H9 (cell line): ENCODE results near the gene PIH1D2. TPM values are rescaled to one million over a fixed set of nuclear protein-coding genes. Genes with fewer than 3 reads are reported as not detected.

Experiments
- DNase-seq: peaks from one replicate; pipeline ENCODE4 v3.0.0-alpha.2; 2017
- H2AFZ ChIP-seq: one replicate; pipeline ENCODE4 v1.6.1; 2013; ENCODE audit warnings: mild to moderate bottlenecking, low read length, control low read depth, moderate library complexity
- H2AK5ac ChIP-seq: 2 replicates; pipeline ENCODE4 v1.6.1; 2013; ENCODE audit warnings: low read length, control low read depth, mixed read lengths; ENCODE audit not compliant: insufficient read length
- H2BK120ac ChIP-seq: one replicate; pipeline ENCODE4 v1.6.1; 2013; ENCODE audit warnings: low read depth, mild to moderate bottlenecking, low read length, control low read depth, inconsistent platforms; ENCODE audit not compliant: poor library complexity, severe bottlenecking
- H2BK12ac ChIP-seq: 2 replicates; pipeline ENCODE4 v1.6.1; 2013; ENCODE audit warnings: low read length, control low read depth, mixed read lengths, low read depth; ENCODE audit not compliant: insufficient read length
- H2BK15ac ChIP-seq: 2 replicates; pipeline ENCODE4 v1.6.1; 2013; ENCODE audit warnings: low read depth, low read length, control low read depth
- H2BK20ac ChIP-seq: one replicate; pipeline ENCODE4 v1.6.1; 2013; ENCODE audit warnings: low read depth, mild to moderate bottlenecking, low read length, control low read depth, inconsistent platforms; ENCODE audit not compliant: poor library complexity, severe bottlenecking
- H2BK5ac ChIP-seq: 2 replicates; pipeline ENCODE4 v1.6.1; 2013; ENCODE audit warnings: low read length, control low read depth, mixed read lengths; ENCODE audit not compliant: insufficient read length
- H3K14ac ChIP-seq: 2 replicates; pipeline ENCODE4 v1.6.1; 2013; ENCODE audit warnings: low read length, control low read depth; ENCODE audit not compliant: insufficient read depth
- H3K18ac ChIP-seq: 2 replicates; pipeline ENCODE4 v1.6.1; 2013; ENCODE audit warnings: low read depth, mild to moderate bottlenecking, mixed read lengths, low read length, control low read depth; ENCODE audit not compliant: insufficient read length
- H3K23ac ChIP-seq: 2 replicates; pipeline ENCODE4 v1.6.1; 2013; ENCODE audit warnings: low read length, control low read depth, mixed read lengths, low read depth; ENCODE audit not compliant: insufficient read length
- H3K23me2 ChIP-seq: 2 replicates; pipeline ENCODE4 v1.6.1; 2013; ENCODE audit warnings: low read depth, mild to moderate bottlenecking, mixed read lengths, low read length, control low read depth; ENCODE audit not compliant: insufficient read length, poor library complexity, severe bottlenecking
- H3K27ac ChIP-seq: 2 replicates; pipeline ENCODE4 v1.5.1; 2013; ENCODE audit warnings: low read length, control low read depth, mixed read lengths, low read depth; ENCODE audit not compliant: insufficient read length
- H3K27me3 ChIP-seq: 2 replicates; pipeline ENCODE4 v1.6.1; 2013; ENCODE audit warnings: low read length, control low read depth, inconsistent platforms; ENCODE audit not compliant: insufficient read depth
- H3K4ac ChIP-seq: 2 replicates; pipeline ENCODE4 v1.6.1; 2013; ENCODE audit warnings: low read depth, mild to moderate bottlenecking, control low read depth, inconsistent platforms, low read length, moderate library complexity
- H3K4me1 ChIP-seq: 2 replicates; pipeline ENCODE4 v1.6.1; 2013; ENCODE audit warnings: low read length, control low read depth, inconsistent platforms; ENCODE audit not compliant: insufficient read depth
- H3K4me2 ChIP-seq: 2 replicates; pipeline ENCODE4 v1.6.1; 2013; ENCODE audit warnings: low read length, control low read depth, mixed read lengths; ENCODE audit not compliant: insufficient read length, insufficient read depth
- H3K56ac ChIP-seq: 2 replicates; pipeline ENCODE4 v1.6.1; 2013; ENCODE audit warnings: low read depth, mild to moderate bottlenecking, mixed read lengths, low read length, control low read depth; ENCODE audit not compliant: insufficient read length
- H3K79me1 ChIP-seq: 2 replicates; pipeline ENCODE4 v1.6.1; 2013; ENCODE audit warnings: low read depth, mild to moderate bottlenecking, moderate library complexity, low read length, control low read depth, inconsistent platforms; ENCODE audit not compliant: insufficient read depth, poor library complexity, severe bottlenecking
- H3K79me2 ChIP-seq: 2 replicates; pipeline ENCODE4 v1.6.1; 2013; ENCODE audit warnings: low read length, control low read depth, inconsistent platforms; ENCODE audit not compliant: insufficient read depth
- H3K9ac ChIP-seq: 2 replicates; pipeline ENCODE4 v1.6.1; 2013; ENCODE audit warnings: low read length, control low read depth, mixed read lengths; ENCODE audit not compliant: insufficient read length; ENCODE audit errors: extremely low read depth
- H3K9me3 ChIP-seq: one replicate; pipeline ENCODE4 v1.6.1; 2013; ENCODE audit warnings: low read depth, low read length, inconsistent platforms; ENCODE audit not compliant: control insufficient read depth
- H3T11ph ChIP-seq: one replicate; pipeline ENCODE4 v1.6.1; 2013; ENCODE audit warnings: mild to moderate bottlenecking, low read length, control low read depth, inconsistent platforms
- H4K20me1 ChIP-seq: one replicate; pipeline ENCODE4 v1.6.1; 2013; ENCODE audit not compliant: control insufficient read depth, insufficient read length, insufficient read depth
- H4K5ac ChIP-seq: 2 replicates; pipeline ENCODE4 v1.6.1; 2013; ENCODE audit warnings: low read depth, mild to moderate bottlenecking, mixed read lengths, low read length, control low read depth; ENCODE audit not compliant: insufficient read length
- H4K8ac ChIP-seq: replicated peaks from 2 replicates; pipeline ENCODE4 v1.6.1; 2013; ENCODE audit warnings: low read length, control low read depth, mixed read lengths, low read depth; ENCODE audit not compliant: insufficient read length
- H4K91ac ChIP-seq: 2 replicates; pipeline ENCODE4 v1.6.1; 2013; ENCODE audit warnings: low read depth, mild to moderate bottlenecking, moderate library complexity, mixed read lengths, low read length, control low read depth; ENCODE audit not compliant: insufficient read length
- H3K27ac Mint-ChIP-seq, 3 experiments: 2 replicates in 2 of 3; 3 replicates in 1 of 3; pipeline ENCODE4 v1.8.0; 2020 to 2021; ENCODE audit warnings: mixed read lengths in 3 of 3, mild to moderate bottlenecking in 1 of 3, moderate library complexity in 1 of 3
- H3K27me3 Mint-ChIP-seq: 2 replicates; pipeline ENCODE4 v1.8.0; 2021; ENCODE audit warnings: low read depth, mild to moderate bottlenecking, moderate library complexity, mixed read lengths
- H3K36me3 Mint-ChIP-seq, 3 experiments: 2 replicates in 2 of 3; 3 replicates in 1 of 3; pipeline ENCODE4 v1.8.0; 2020 to 2021; ENCODE audit warnings: low read depth in 3 of 3, mixed read lengths in 3 of 3; ENCODE audit not compliant: insufficient read depth in 1 of 3
- H3K4me1 Mint-ChIP-seq, 2 experiments: 2 replicates each; pipeline ENCODE4 v1.8.0; 2020; ENCODE audit warnings: mixed read lengths in 2 of 2
- H3K4me3 Mint-ChIP-seq, 2 experiments: 2 replicates in 1 of 2; 3 replicates in 1 of 2; pipeline ENCODE4 v1.8.0; 2020 to 2021; ENCODE audit warnings: mild to moderate bottlenecking in 2 of 2, mixed read lengths in 2 of 2, moderate library complexity in 1 of 2
- H3K9me3 Mint-ChIP-seq, 2 experiments: 2 replicates in 1 of 2; 3 replicates in 1 of 2; pipeline ENCODE4 v1.8.0; 2020; ENCODE audit warnings: mild to moderate bottlenecking in 2 of 2, mixed read lengths in 2 of 2, moderate library complexity in 1 of 2
- CTCF ChIP-seq: fragments of 200-600 bp; sonication (generic); conservative IDR thresholded peaks from 3 replicates; pipeline ENCODE4 v1.8.0; 2021; ENCODE audit warnings: antibody characterized with exemption, mild to moderate bottlenecking
- WGBS: extraction: QIAGEN DNeasy Blood & Tissue Kit; methylation state at CpG from one replicate; pipeline ENCODE4 v1.1.7; 2013; ENCODE audit warnings: missing lambda C conversion rate, low lambda C conversion rate, mixed read lengths; ENCODE audit not compliant: insufficient read length; ENCODE audit errors: extremely low coverage; 5-methylcytosine and 5-hydroxymethylcytosine counted together
- total RNA-seq: library from RNA; stranded (reverse); gene quantifications from 2 replicates; pipeline ENCODE4 v1.2.1, GENCODE V29; 2021

Gene PIH1D2
- total RNA-seq, 1 experiment from 2014 or later = 1.1 TPM

- Histone ChIP-seq H3T11ph (no peak overlapping the region), H3K27me3 (no peaks in the 10 kb centered on the region), H2AFZ (no peak overlapping the region), H4K20me1 (no peaks in the 10 kb centered on the region), H3K56ac (no peak overlapping the region), H3K23me2 (peaks cover 5% of the 10 kb centered on the region), H3K4me1 (no peaks in the 10 kb centered on the region), H3K79me1 (no peaks in the 10 kb centered on the region), H2AK5ac (no peak overlapping the region), H2BK5ac (no peak overlapping the region), H2BK12ac (no peak overlapping the region), H3K14ac (peak overlapping the region; percentile 85; the same call in 1 of the 2 replicates), H3K27ac (no peak overlapping the region), H3K4ac (no peak overlapping the region), H2BK20ac (no peak overlapping the region), H4K91ac (no peak overlapping the region), H3K9me3 (no peaks in the 10 kb centered on the region), H3K4me2 (peak overlapping the region; percentile 97), H3K79me2 (peaks cover 13% of the 10 kb centered on the region; the same call in 1 of the 2 replicates), H3K9ac (peak overlapping the region; percentile 91), H3K23ac (no peak overlapping the region), H3K18ac (peak overlapping the region; percentile 69), H4K8ac (no peak overlapping the region), H2BK120ac (no peak overlapping the region), H2BK15ac (no peak overlapping the region), H4K5ac (peak overlapping the region; percentile 45)
- DNase-seq = no peak
- no peak for TF ChIP-seq CTCF
- peaks cover 21 to 87% (median 68%) of the 10 kb centered on the region in 3 experiments for H3K36me3 Mint-ChIP-seq
- H3K27ac Mint-ChIP-seq = peak overlapping the region; percentile 95 to 100 (median 100); a peak in 6 of 7 replicates
- H3K4me3 Mint-ChIP-seq = peak overlapping the region; percentile 100
- no CpG with 5 or more reads among the region's 19 CpGs for WGBS
- peaks cover 16 to 20% of the 10 kb centered on the region in 2 experiments for H3K4me1 Mint-ChIP-seq
- H3K9me3 Mint-ChIP-seq = peaks cover 0 to 4% of the 10 kb centered on the region in 2 experiments; a peak in 2 of 5 replicates
- H3K27me3 Mint-ChIP-seq = peaks cover 2% of the 10 kb centered on the region; the same call in 1 of the 2 replicates
Observed at GRCh38 chr11:112085822-112086421, 12.1 kb upstream of the PIH1D2 start.
